Skin epidermis (tissue), 12 donors: ENCODE data around the gene PLD1.
A peak's percentile ranks its signal among the peaks of the same experiment; 100 is the strongest.

Experiments used
- H3K27ac ChIP-seq, 21 experiments: fragments of 200-600 bp; sonication (generic) in 11 of 21; one replicate each; pipeline ENCODE4 v1.5.0; 2020; ENCODE audit warnings: mild to moderate bottlenecking in 3 of 21, inconsistent platforms in 2 of 21, moderate library complexity in 2 of 21
- H3K4me3 ChIP-seq, 7 experiments: fragments of 200-600 bp; sonication (generic) in 2 of 7; one replicate each; pipeline ENCODE4 v1.5.0; 2020; ENCODE audit warnings: inconsistent platforms in 2 of 7, mild to moderate bottlenecking in 2 of 7, moderate library complexity in 1 of 7

Gene PLD1

DNA sequence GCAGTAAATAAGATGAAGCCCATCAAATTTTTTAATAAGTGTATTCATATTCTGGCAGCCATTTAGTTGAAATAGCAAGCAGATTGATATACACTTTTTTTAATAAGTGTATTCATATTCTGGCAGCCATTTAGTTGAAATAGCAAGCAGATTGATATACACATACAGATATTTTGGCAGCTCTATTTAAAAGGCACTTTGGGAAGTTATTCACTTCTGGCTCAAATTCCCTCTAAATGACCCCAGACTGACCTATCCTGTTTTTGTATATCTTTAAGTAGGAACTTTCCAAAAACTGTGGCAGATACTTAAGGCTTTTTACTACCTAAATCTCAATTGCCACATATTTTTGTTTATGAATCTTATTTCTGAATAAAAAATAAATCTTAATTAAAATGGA, 122.3 kb downstream of the PLD1 start:
- H3K27ac ChIP-seq: no peak overlapping the region

DNA sequence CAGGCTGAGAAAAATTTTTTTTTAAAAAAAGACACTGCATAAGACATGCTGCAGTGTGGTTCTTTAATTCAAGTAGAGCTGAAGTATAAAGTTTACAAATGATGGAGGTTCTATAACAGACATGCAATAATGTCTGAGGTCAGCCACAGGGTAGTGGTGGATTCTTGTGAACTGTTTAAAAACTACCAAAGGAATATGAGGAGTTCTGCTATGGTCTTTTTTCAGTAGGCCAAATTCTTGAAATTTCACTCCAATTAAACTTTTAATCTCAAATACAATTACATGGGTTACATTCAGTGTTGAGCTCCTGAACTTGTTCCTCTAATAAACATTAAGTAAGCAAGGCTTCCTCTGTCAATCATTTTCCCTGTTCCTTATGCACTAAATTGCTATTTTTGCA, 122.7 kb downstream of the PLD1 start:
- no peak overlapping the region for H3K27ac ChIP-seq

More for the DNA sequence above, 122.3 kb downstream of the PLD1 start:
- H3K4me3 ChIP-seq: no peak overlapping the region

DNA sequence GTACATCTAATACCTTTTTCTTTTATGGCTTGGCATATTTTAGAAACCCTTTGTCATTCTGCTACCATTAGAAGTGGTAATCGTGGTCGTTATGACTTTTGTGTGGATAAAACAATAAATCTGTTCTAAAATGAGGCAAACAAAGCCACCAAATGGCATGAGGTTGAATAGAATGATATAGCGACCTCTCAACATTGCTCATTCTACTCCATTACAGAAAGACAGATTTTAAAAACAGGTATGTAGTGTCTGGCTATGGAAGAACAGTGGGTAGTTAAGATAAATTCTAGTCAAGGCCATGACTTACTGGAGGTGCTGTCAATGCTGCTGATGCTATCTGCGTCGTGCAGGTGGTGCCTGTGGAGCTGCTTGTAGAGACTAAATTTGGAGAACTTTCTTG, 123.2 kb downstream of the PLD1 start:
- no peak overlapping the region for H3K4me3 ChIP-seq
- H3K27ac ChIP-seq: no peak overlapping the region

More for the DNA sequence above, 122.7 kb downstream of the PLD1 start:
- no peak overlapping the region for H3K4me3 ChIP-seq

DNA sequence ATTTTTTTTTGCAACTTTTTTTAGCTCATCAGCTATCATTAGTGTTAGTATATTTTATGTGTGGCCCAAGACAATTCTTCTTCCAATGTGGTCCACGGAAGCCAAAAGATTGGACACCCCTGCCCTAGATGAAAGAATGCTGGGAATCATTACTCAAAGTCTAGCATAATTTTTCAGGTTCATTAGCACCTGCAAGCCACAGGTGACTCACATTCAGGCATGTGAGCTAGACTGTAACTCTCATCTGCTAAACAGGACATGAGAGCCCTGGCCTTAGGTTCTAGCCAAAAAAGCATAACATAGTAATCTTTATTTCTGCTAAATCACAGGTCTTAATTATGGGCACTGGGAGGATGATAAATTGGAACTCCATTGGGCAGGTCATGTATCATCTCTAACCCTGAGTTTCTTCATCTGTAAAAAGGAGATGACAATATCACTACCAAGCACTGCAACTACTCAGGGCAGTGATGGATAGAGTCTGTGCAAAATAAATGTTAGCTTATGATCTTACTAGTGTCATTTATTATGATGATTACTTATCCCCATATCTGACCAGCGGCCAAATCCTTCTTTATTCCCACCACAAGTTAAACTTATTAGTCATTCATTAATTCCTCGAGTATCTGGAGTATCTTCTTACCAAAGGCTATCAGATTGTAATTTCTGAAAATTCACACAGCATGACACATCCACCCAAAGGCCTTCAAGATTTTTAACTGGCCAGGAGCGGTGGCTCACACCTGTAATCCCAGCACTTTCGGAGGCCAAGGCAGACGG, 125.0 kb downstream of the PLD1 start:
- no peak overlapping the region for H3K4me3 ChIP-seq
- H3K27ac ChIP-seq: no peak overlapping the region

DNA sequence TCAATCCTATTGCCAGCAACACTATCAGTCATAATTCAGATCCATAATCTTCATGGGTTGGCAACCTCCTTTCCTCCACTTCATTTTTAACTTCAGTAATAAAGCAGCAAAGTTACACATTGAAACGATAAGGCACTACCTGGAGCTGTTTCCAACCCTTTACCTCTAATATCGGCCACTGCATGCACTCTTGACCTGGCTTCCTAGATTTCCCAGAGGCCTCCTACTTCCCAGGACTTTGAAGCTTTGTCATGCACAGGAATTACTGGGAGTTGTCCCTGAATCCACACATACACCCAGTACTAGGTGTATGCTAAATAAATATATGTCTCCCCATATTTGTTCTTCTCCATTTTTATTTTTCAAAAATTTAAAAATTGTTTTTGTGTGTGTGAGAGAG, 126.1 kb downstream of the PLD1 start:
- Histone ChIP-seq H3K4me3 (no peak overlapping the region), H3K27ac (no peak overlapping the region)

DNA sequence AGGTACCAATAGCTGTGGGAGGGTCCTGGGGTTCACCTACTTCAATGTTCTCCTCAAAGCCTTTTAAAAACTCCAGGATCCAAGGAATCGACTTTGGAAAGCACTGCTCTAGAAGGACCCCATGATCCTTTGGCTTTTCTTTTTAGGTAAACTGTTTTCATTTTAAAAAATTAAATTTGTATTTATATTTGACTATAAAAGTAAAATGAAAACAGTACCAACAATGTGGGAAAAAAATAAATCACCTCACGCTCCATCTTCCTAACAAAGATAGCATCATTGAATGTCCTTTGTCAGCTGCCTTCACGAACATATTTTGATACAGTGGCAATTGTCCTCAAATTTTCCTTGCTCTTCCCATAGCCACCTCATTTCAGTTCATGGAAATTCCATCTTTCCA, 127.5 kb downstream of the PLD1 start:
- H3K4me3 ChIP-seq: no peak overlapping the region
- H3K27ac ChIP-seq: no peak overlapping the region

DNA sequence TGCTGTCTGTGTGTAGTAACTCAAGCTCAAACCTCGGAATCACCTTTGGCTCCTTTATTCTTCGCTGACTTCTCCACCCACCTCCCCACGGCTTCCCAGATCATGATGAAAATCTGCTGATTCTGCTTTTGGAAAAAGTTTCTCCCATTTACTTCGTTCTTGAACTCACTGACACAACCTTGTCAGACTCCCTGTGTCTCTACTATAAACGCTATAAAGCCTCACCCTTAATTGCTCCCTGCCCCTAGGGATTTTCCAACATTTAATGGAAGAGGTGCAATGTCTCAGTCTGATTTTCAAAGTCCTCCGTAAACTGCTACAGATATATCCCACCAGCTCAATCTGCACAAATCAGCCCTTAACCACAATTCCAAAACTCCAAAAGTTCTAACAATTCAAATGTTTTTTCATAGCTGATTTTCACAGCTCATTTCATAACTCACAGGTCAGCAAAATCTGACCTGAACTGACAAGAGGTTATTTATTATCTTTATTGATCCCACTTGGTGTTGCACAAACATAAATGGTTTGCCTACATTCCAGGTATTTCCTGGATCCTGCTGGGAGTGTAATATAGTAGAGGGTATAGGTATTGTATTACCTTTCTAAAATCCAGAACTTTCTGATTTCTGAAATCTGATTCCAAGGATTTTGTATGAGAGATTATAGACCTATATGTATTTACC, 129.4 kb downstream of the PLD1 start:
- Histone ChIP-seq H3K27ac (no peak overlapping the region), H3K4me3 (no peak overlapping the region)

DNA sequence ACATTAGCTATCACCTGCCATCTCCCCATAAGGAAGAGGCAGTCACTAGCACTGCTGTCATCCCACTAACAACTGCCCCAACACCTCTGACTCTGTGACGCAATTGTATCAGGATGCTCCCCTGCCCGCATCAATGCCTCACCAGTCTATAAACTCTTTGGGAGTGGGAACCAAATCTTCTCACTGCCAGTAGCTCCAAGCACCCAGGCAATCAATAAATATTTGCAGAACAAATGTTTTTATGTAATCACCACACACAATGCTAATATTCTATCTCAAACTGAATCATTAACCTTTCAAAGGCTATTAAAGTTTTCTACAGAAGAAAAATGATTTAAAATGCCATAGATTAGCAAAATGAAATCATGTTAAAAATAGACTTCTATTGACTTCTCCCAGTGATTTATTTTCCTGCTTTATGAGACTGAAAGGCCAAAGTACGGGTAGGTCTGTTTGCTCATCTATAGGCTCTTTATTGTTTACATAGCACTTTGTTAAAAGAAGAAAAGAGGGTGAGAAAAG, 131.3 kb downstream of the PLD1 start:
- H3K27ac ChIP-seq: no peak overlapping the region
- no peak overlapping the region for H3K4me3 ChIP-seq

DNA sequence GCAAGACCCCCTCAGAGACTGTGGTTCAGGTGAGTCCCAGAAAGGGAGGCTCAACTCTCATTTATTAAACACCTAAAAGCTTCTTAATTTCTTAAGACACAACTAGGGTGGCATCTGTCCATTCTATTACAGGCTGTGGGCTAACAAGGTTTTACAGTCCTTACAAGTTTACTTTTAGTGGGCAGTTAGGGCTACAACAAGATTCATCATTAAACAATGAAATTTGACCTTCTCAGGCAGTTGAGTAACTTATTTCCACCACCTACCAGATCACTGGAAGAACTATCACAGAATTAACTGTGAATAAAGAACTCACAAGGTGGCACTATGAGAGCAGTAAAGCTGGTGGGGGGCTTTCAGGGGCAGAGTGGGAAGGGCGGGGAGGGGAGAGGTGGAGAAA, 132.6 kb downstream of the PLD1 start:
- Histone ChIP-seq H3K27ac (no peak overlapping the region), H3K4me3 (no peak overlapping the region)

DNA sequence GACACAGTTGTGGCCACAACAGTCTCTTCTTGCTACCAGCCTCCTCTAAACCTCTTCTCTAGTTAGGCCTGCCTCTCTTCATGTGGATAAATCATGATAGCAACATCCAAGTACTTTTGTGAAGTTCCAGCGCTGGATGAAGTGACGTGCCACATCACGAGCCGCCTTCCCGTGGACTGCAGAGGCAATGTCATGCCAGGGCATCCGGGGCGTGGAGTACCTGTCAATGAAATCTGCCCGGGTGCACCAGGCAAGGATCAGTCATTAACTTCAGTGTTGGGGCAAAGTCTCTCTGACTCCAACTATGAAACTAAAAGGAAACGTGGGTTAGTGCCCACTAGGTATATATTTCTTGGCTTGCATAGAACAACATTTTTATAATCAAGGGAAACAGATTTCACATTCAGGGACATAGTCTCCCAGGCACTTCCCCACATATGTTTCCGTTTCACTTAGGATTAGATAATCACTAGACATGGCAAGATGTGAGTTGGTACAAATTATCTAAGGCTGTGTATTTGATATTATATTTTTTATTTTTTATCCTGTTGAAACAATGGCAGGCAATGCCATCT, 133.6 kb downstream of the PLD1 start:
- H3K4me3 ChIP-seq: no peak overlapping the region
- H3K27ac ChIP-seq: no peak overlapping the region

DNA sequence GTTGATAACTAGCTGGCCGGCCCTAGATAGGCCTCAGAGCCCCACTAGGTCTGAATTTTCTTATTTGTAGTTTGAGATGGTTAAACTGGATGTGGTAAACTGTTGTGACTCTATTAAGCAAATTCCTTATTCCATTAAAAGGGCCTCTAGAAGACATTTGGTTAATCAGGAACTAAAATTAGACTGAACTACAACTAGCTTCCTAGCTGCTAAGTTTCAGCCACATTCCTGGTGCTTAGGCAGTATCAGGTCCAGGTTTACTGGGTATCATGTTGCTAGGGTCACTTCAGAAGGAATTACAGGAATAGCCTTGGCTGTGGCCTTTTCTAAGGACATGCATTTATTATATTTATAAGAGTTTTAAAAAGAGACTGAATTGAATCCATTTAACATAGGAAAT, 136.3 kb downstream of the PLD1 start:
- Histone ChIP-seq H3K27ac (no peak overlapping the region), H3K4me3 (no peak overlapping the region)

DNA sequence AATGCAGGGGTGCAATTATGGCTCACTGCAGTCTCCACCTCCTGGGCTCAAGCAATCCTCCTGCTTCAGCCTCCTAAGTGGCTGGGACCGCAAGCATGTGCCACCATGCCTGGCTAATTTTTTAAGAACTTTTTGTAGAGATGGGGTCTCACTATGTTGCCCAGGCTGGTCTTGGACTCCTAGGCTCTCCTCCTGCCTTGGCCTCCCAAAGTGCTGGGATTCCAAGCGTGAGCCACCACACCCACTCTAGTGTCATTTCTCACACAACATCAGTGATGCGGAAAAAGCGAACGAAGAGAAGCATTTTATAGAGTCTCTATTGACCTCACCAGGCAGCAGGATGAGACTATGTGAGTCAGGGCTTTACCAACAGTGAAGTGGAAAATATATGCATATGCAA, 137.7 kb downstream of the PLD1 start:
- H3K27ac ChIP-seq: no peak overlapping the region

DNA sequence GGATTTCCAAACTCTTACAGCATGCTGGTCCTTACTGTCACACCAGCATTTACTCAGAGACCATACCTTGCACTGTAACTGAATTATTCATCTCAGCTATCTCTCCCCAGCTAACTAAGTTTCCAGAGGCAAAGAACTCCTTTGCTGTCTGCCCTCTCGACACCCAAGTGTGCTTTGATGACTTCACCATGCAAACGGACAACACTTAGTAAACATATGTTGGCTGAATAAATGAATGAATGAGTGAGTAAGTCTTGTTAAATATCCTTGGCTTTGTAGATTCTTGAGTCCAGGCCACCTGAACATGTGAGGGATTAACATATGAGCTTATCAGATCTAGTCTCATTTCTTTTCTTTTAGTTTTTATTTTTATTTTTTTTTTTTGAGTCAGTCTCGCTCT, 138.2 kb downstream of the PLD1 start:
- Histone ChIP-seq H3K27ac (no peak overlapping the region), H3K4me3 (no peak overlapping the region)

More for the DNA sequence above, 137.7 kb downstream of the PLD1 start:
- H3K4me3 ChIP-seq: no peak overlapping the region

DNA sequence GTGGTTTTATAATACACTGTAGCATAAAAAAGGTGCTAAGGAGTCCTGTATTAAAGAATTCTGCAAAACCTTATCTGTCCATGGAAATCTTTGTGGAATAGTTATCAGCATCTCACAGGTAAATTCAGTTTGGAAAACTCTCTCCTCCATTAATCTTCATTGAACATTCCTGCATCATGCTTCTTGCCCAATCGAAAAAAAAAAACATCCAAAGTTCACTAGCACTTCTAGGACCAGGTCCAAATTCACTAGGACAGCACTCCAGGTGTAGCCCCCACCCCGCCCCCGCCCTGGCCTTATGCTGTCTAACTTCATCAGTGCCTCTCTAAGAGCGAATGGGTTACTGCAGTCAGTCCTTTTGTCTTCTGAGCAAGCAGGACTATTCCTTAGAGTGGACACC, 138.6 kb downstream of the PLD1 start:
- Histone ChIP-seq H3K4me3 (no peak overlapping the region), H3K27ac (no peak overlapping the region)

DNA sequence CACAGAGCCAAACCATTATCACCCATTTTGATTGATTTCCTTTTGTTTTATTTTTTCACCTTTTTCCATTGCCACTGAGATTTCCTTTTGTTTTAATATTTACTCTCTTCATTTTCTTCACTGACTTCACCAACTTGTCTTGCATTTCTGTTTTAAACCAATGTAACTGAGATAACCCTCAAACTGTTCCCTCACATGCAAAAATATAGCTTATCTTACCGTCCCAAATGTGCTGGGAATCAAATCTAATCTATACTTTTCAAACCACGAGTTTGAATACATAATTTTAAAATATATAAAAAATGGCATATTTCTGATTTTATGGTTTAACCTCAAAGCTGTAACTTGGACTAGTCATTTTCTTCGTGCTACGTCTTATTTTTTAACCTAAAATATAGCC, 143.8 kb downstream of the PLD1 start:
- H3K4me3 ChIP-seq: no peak overlapping the region
- H3K27ac ChIP-seq: no peak overlapping the region

DNA sequence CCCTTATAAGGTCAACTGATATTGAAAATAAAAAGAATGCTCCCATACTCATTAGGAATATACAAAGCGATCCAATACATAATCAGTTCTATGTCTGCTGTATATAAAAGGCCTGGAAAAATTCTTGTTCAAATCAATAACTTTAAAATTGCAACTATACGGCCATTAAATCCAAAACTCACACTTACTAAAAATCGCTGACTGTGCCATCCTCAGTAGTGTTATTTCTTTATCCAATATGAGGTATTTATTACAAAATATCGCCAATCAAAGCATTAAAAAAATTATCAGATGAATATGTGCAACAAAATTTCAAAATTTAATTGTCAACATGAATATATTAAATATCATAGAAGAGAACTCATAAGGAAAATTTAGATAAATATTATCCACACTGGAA, 146.5 kb downstream of the PLD1 start:
- H3K4me3 ChIP-seq: no peak overlapping the region

DNA sequence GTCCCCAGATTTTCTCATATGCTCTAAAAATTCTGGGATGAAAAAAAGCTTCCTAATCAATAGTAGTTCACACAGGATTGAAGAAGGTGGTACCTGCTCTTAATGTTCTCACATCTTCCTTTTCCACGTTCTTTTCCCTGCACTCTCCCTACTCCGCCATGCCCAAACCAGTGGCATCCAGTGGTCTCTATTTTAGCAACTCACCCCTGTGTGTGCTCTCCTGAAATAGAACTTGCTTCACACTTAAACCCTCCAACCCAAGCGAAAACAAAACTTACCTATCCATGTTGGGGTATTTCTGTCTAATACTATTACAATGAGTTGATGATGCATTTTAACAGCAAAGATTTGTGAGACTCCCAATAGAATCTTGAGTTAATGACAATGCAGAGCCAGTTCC, 148.8 kb downstream of the PLD1 start:
- no peak overlapping the region for H3K4me3 ChIP-seq
- no peak overlapping the region for H3K27ac ChIP-seq

More for the DNA sequence above, 146.5 kb downstream of the PLD1 start:
- no peak overlapping the region for H3K27ac ChIP-seq

DNA sequence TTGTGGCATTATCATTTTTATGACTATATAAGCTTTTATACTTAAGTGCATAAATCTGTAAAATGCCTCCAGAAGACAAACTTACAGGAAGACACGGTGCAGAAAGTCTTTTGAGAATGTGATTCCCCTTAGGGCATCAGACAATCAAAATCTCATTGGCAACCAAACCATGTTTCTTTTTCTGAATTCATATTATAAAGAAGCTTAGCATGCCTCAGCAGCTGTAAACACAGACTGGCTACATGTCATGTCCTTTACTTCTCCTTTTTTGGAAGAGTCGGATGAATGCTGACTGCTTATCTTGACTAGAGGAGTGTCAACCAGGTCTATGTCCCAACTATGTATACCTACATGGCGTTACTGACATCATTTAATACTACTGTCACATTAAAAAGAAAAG, 150.1 kb downstream of the PLD1 start:
- H3K4me3 ChIP-seq: no peak overlapping the region
- peak overlapping the region in 1 of 21 experiments; percentile 14 for H3K27ac ChIP-seq

DNA sequence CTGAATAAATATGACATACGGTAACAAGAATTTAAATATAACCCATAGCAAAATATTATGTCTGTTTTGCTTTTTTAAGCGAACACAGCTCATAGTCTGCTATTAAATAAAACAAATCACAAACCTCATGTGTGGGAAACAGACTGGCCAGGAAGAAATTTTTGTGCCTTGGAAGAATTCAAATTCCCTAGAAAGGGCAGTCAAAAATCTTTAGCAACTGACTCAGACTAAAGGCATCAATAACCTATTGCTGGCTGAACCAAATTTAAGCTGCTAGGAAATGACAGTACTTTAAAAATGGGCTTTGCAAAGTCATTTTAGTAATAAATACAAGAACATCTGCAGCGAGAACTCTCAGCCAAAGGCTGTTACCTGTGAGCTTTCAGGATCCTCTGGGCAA, 151.4 kb downstream of the PLD1 start:
- Histone ChIP-seq H3K27ac (peak overlapping the region in 1 of 21 experiments; percentile 9), H3K4me3 (no peak overlapping the region)

DNA sequence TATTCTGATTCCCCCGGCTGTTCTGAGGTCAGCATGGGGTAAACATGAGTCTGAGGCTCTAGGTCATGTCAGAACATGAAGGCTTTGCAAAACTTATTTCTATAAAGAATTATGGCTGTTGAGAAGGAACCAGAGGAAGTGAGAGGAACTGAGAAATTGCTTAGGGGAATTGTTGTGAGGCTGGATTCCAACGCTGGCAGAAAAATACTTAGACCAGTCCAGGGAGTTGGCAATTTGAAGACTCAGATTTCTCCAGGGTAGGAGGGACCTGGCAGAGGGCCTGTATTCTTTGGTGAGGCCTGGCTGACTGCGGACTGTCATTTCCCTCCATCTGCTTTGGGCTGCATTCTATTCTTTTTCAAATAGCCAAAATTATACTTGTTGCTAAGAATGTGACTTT, 155.5 kb downstream of the PLD1 start:
- Histone ChIP-seq H3K27ac (peak overlapping the region in 12 of 21 experiments; percentile 4 to 56 (median 38)), H3K4me3 (no peak overlapping the region)

DNA sequence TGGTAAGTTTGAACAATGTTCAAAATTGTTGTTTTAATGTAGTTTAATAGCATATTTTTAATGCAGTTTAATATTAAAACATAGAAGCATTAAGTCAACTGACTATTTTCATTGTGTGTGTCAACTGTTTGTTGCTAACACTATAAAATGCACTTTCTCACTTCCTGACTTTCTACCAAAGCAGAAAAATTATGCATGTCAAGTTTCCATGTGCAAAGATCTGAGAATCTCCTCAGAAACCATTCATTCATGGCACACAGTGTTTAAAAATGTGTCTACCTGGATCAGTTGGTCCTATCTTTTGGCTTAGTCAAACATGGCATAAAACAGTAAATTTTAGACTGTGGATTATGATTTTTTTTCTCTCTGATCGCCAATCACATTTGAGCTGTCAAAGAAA, 156.0 kb downstream of the PLD1 start:
- peak overlapping the region in 11 of 21 experiments; percentile 16 to 56 (median 43) for H3K27ac ChIP-seq

More for the DNA sequence above, 156.0 kb downstream of the PLD1 start:
- H3K4me3 ChIP-seq: no peak overlapping the region
